GM19238 (cell line): Measurements from ENCODE around the gene SYTL2.

ENCODE experiments used
- DNase-seq: peaks from one replicate; pipeline ENCODE4 v3.0.0; 2011; ENCODE audit warnings: low spot score; ENCODE audit not compliant: insufficient read length

SYTL2 gene

GRCh38 chr11:85826116-85826855, 15.3 kb upstream of the SYTL2 start:
- no peak for DNase-seq

GRCh38 chr11:85825616-85826015, 14.7 kb upstream of the SYTL2 start:
- DNase-seq: no peak

GRCh38 chr11:85823816-85824215, 12.9 kb upstream of the SYTL2 start:
- no peak for DNase-seq

GRCh38 chr11:85822814-85823213, 11.9 kb upstream of the SYTL2 start:
- no peak for DNase-seq

GRCh38 chr11:85821636-85822035, 10.7 kb upstream of the SYTL2 start:
- DNase-seq: no peak

GRCh38 chr11:85819441-85819840, 8.5 kb upstream of the SYTL2 start:
- DNase-seq: no peak

GRCh38 chr11:85815186-85815931, 4.4 kb upstream of the SYTL2 start:
- no peak for DNase-seq

GRCh38 chr11:85813721-85814120, 2.8 kb upstream of the SYTL2 start:
- no peak for DNase-seq

GRCh38 chr11:85811624-85812023, 683 bp upstream of the SYTL2 start:
- no peak for DNase-seq

- DNase-seq: no peak
Measured at GRCh38 chr11:85810521-85810870, 445 bp downstream of the SYTL2 start.

GRCh38 chr11:85809863-85810262, 1.1 kb downstream of the SYTL2 start:
- no peak for DNase-seq

- no peak for DNase-seq
Measured at GRCh38 chr11:85809191-85809590, 1.8 kb downstream of the SYTL2 start.

GRCh38 chr11:85806876-85807275, 4.1 kb downstream of the SYTL2 start:
- no peak for DNase-seq

GRCh38 chr11:85806016-85806415, 4.9 kb downstream of the SYTL2 start:
- no peak for DNase-seq

- DNase-seq: no peak
Measured at GRCh38 chr11:85805387-85805786, 5.6 kb downstream of the SYTL2 start.

- DNase-seq: no peak
Measured at GRCh38 chr11:85803920-85804319, 7.0 kb downstream of the SYTL2 start.

- DNase-seq: no peak
Measured at GRCh38 chr11:85803303-85803702, 7.6 kb downstream of the SYTL2 start.

GRCh38 chr11:85801527-85801926, 9.4 kb downstream of the SYTL2 start:
- no peak for DNase-seq

GRCh38 chr11:85800595-85801342, 10.2 kb downstream of the SYTL2 start:
- DNase-seq: no peak

GRCh38 chr11:85799142-85799541, 11.8 kb downstream of the SYTL2 start:
- DNase-seq: no peak

GRCh38 chr11:85798361-85798760, 12.6 kb downstream of the SYTL2 start:
- no peak for DNase-seq
